Activated naive CD4-positive, alpha-beta T cell treated with anti-CD3 and anti-CD28 coated beads, Interleukin-2, amount 10 ng/mL, durations not matched to agents 7 days and 5 days (primary cell): ENCODE measurements around the gene ARHGAP22.

Source experiments
- CTCF ChIA-PET: fragments of 350-600 bp; sonication (Branson Sonifier 250); formaldehyde crosslinking; loops from one replicate; lab custom pipeline; 2021; ENCODE audit warnings: antibody characterized with exemption; lab: Charles Lee
- DNase-seq: peaks from one replicate; pipeline ENCODE4 v3.0.0-alpha.2; 2020
- H3K27ac Mint-ChIP-seq: one replicate; pipeline ENCODE4 v1.8.0; 2021; ENCODE audit warnings: mild to moderate bottlenecking, moderate library complexity, mixed read lengths
- H3K27me3 Mint-ChIP-seq: one replicate; pipeline ENCODE4 v1.8.0; 2021; ENCODE audit warnings: mild to moderate bottlenecking, mixed read lengths
- H3K36me3 Mint-ChIP-seq: one replicate; pipeline ENCODE4 v1.8.0; 2021; ENCODE audit warnings: mixed read lengths
- H3K4me1 Mint-ChIP-seq: one replicate; pipeline ENCODE4 v1.8.0; 2021; ENCODE audit warnings: mixed read lengths
- H3K4me3 Mint-ChIP-seq: one replicate; pipeline ENCODE4 v1.8.0; 2021; ENCODE audit warnings: mild to moderate bottlenecking, moderate library complexity, mixed read lengths
- H3K9me3 Mint-ChIP-seq: one replicate; pipeline ENCODE4 v1.8.0; 2021; ENCODE audit warnings: mixed read lengths

ARHGAP22 gene

GRCh38 chr10:48525113-48525512 is 79.8 kb downstream of the ARHGAP22 start:
- CTCF ChIA-PET = interaction anchor here (1.0 kb wide), 1 partner anchor 131 kb away, joined by 5 read pairs; no protein-coding TSS in a partner anchor
- Mint-ChIP-seq H3K36me3 (no peaks in the 10 kb centered on the region), H3K4me1 (no peaks in the 10 kb centered on the region), H3K27ac (no peak overlapping the region), H3K27me3 (peaks cover 74% of the 10 kb centered on the region), H3K4me3 (no peak overlapping the region), H3K9me3 (no peaks in the 10 kb centered on the region)
- DNase-seq = no peak

- Mint-ChIP-seq H3K9me3 (no peaks in the 10 kb centered on the region), H3K4me3 (no peak overlapping the region), H3K36me3 (no peaks in the 10 kb centered on the region), H3K4me1 (peaks cover 5% of the 10 kb centered on the region), H3K27ac (no peak overlapping the region), H3K27me3 (peaks cover 83% of the 10 kb centered on the region)
- no peak for DNase-seq
- CTCF ChIA-PET = interaction anchor here (1.0 kb wide), 1 partner anchor 132 kb away, joined by 5 read pairs; no protein-coding TSS in a partner anchor
Measured at GRCh38 chr10:48523820-48524758, 80.8 kb downstream of the ARHGAP22 start.

- H3K4me1 Mint-ChIP-seq = peaks cover 9% of the 10 kb centered on the region
- DNase-seq = no peak
- H3K36me3 Mint-ChIP-seq = no peaks in the 10 kb centered on the region
- no peaks in the 10 kb centered on the region for H3K9me3 Mint-ChIP-seq
- H3K27ac Mint-ChIP-seq = no peak overlapping the region
- CTCF ChIA-PET = no interaction called here
- no peak overlapping the region for H3K4me3 Mint-ChIP-seq
- H3K27me3 Mint-ChIP-seq = peaks cover 83% of the 10 kb centered on the region
Measured at GRCh38 chr10:48523212-48523819, 81.6 kb downstream of the ARHGAP22 start.

GRCh38 chr10:48522011-48522765 is 82.7 kb downstream of the ARHGAP22 start:
- no peaks in the 10 kb centered on the region for H3K9me3 Mint-ChIP-seq
- H3K4me3 Mint-ChIP-seq = no peak overlapping the region
- peaks cover 86% of the 10 kb centered on the region for H3K27me3 Mint-ChIP-seq
- no peaks in the 10 kb centered on the region for H3K36me3 Mint-ChIP-seq
- CTCF ChIA-PET = no interaction called here
- no peak for DNase-seq
- no peak overlapping the region for H3K27ac Mint-ChIP-seq
- H3K4me1 Mint-ChIP-seq = peaks cover 9% of the 10 kb centered on the region

GRCh38 chr10:48520594-48520993 is 84.3 kb downstream of the ARHGAP22 start:
- Mint-ChIP-seq H3K27ac (no peak overlapping the region), H3K4me3 (no peak overlapping the region), H3K9me3 (no peaks in the 10 kb centered on the region), H3K27me3 (peaks cover 81% of the 10 kb centered on the region), H3K36me3 (no peaks in the 10 kb centered on the region), H3K4me1 (peaks cover 9% of the 10 kb centered on the region)
- CTCF ChIA-PET = interaction anchor here (1.1 kb wide), 1 partner anchor 643 kb away, joined by 3 read pairs; no protein-coding TSS in a partner anchor
- DNase-seq = no peak

GRCh38 chr10:48520184-48520506 is 84.7 kb downstream of the ARHGAP22 start:
- Mint-ChIP-seq H3K4me3 (no peak overlapping the region), H3K4me1 (peaks cover 9% of the 10 kb centered on the region), H3K27me3 (peaks cover 78% of the 10 kb centered on the region), H3K27ac (no peak overlapping the region), H3K9me3 (no peaks in the 10 kb centered on the region), H3K36me3 (no peaks in the 10 kb centered on the region)
- CTCF ChIA-PET = no interaction called here
- no peak for DNase-seq

GRCh38 chr10:48519481-48520183 is 85.2 kb downstream of the ARHGAP22 start:
- peaks cover 73% of the 10 kb centered on the region for H3K27me3 Mint-ChIP-seq
- no peak overlapping the region for H3K27ac Mint-ChIP-seq
- CTCF ChIA-PET = no interaction called here
- DNase-seq = no peak
- H3K4me3 Mint-ChIP-seq = no peak overlapping the region
- H3K4me1 Mint-ChIP-seq = peaks cover 9% of the 10 kb centered on the region
- H3K9me3 Mint-ChIP-seq = peaks cover 2% of the 10 kb centered on the region
- H3K36me3 Mint-ChIP-seq = no peaks in the 10 kb centered on the region

GRCh38 chr10:48518986-48519385 is 85.9 kb downstream of the ARHGAP22 start:
- peaks cover 9% of the 10 kb centered on the region for H3K4me1 Mint-ChIP-seq
- no peak overlapping the region for H3K27ac Mint-ChIP-seq
- no peak overlapping the region for H3K4me3 Mint-ChIP-seq
- peaks cover 2% of the 10 kb centered on the region for H3K9me3 Mint-ChIP-seq
- CTCF ChIA-PET = no interaction called here
- no peaks in the 10 kb centered on the region for H3K36me3 Mint-ChIP-seq
- DNase-seq = no peak
- peaks cover 71% of the 10 kb centered on the region for H3K27me3 Mint-ChIP-seq

- H3K9me3 Mint-ChIP-seq = peaks cover 5% of the 10 kb centered on the region
- peaks cover 68% of the 10 kb centered on the region for H3K27me3 Mint-ChIP-seq
- H3K4me1 Mint-ChIP-seq = peaks cover 9% of the 10 kb centered on the region
- no peaks in the 10 kb centered on the region for H3K36me3 Mint-ChIP-seq
- CTCF ChIA-PET = no interaction called here
- DNase-seq = no peak
- H3K4me3 Mint-ChIP-seq = no peak overlapping the region
- H3K27ac Mint-ChIP-seq = no peak overlapping the region
Measured at GRCh38 chr10:48517911-48518811, 86.7 kb downstream of the ARHGAP22 start.

- CTCF ChIA-PET = no interaction called here
Measured at GRCh38 chr10:48517482-48517881, 87.4 kb downstream of the ARHGAP22 start.

GRCh38 chr10:48516911-48517310 is 88.0 kb downstream of the ARHGAP22 start:
- CTCF ChIA-PET = no interaction called here
- no peaks in the 10 kb centered on the region for H3K36me3 Mint-ChIP-seq
- H3K27me3 Mint-ChIP-seq = peaks cover 63% of the 10 kb centered on the region
- peaks cover 5% of the 10 kb centered on the region for H3K9me3 Mint-ChIP-seq
- DNase-seq = no peak
- peaks cover 9% of the 10 kb centered on the region for H3K4me1 Mint-ChIP-seq
- no peak overlapping the region for H3K4me3 Mint-ChIP-seq
- H3K27ac Mint-ChIP-seq = no peak overlapping the region

More at GRCh38 chr10:48517482-48517881, 87.4 kb downstream of the ARHGAP22 start:
- H3K9me3 Mint-ChIP-seq = peaks cover 5% of the 10 kb centered on the region
- peaks cover 68% of the 10 kb centered on the region for H3K27me3 Mint-ChIP-seq
- H3K36me3 Mint-ChIP-seq = no peaks in the 10 kb centered on the region
- H3K4me3 Mint-ChIP-seq = no peak overlapping the region
- peaks cover 9% of the 10 kb centered on the region for H3K4me1 Mint-ChIP-seq
- H3K27ac Mint-ChIP-seq = no peak overlapping the region
- DNase-seq = no peak

- peaks cover 9% of the 10 kb centered on the region for H3K4me1 Mint-ChIP-seq
- peaks cover 45% of the 10 kb centered on the region for H3K27me3 Mint-ChIP-seq
- CTCF ChIA-PET = no interaction called here
- H3K36me3 Mint-ChIP-seq = no peaks in the 10 kb centered on the region
- peaks cover 5% of the 10 kb centered on the region for H3K9me3 Mint-ChIP-seq
- DNase-seq = no peak
- H3K4me3 Mint-ChIP-seq = no peak overlapping the region
- H3K27ac Mint-ChIP-seq = no peak overlapping the region
Measured at GRCh38 chr10:48514916-48515315, 90.0 kb downstream of the ARHGAP22 start.

- Mint-ChIP-seq H3K36me3 (no peaks in the 10 kb centered on the region), H3K4me1 (peaks cover 6% of the 10 kb centered on the region), H3K27me3 (peaks cover 39% of the 10 kb centered on the region), H3K9me3 (peaks cover 5% of the 10 kb centered on the region), H3K27ac (no peak overlapping the region), H3K4me3 (no peak overlapping the region)
- CTCF ChIA-PET = no interaction called here
- DNase-seq = no peak
Measured at GRCh38 chr10:48514255-48514654, 90.6 kb downstream of the ARHGAP22 start.
